ENCODE data around the gene EPB41L2. TPM values are rescaled to one million over a fixed set of nuclear protein-coding genes. Genes with fewer than 3 reads are reported as not detected.

The EPB41L2 gene
- total and polyA plus RNA-seq, 7 donors = 41.2 to 147 (median 65.7) TPM

DNA sequence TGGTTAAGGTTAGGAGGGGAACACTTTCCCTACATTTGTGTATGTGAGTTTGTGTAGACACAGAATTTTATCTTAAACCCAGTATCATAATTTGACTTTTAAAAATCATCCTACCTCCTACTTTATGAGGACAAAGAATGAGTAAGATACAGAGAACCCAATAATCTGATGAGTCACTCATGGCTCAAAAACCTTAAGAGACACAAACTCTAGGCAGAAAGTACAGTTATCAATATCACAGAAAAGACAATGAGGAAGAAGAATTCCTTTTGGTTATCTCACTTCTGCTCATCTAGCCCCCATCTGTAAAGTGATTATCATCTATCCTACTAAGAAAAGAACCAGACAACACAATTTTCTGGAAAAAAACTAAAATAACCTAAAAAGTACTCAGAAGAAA lies 87.7 kb downstream of the EPB41L2 start:
- Histone ChIP-seq H3K36me3 (no peaks in the 10 kb centered on the region), H3K4me3 (no peak overlapping the region), H3K4me1 (peaks cover 0 to 16% (median 11%) of the 10 kb centered on the region in 4 donors), H3K27ac (no peak overlapping the region), H3K27me3 (no peaks in the 10 kb centered on the region), H3K9me3 (no peaks in the 10 kb centered on the region)
- no peak for DNase-seq
- TF ChIP-seq POLR2A (IDR thresholded peaks at IDR 0.05) (no peak), EP300 (IDR thresholded peaks at IDR 0.05) (no peak), POLR2AphosphoS5 (IDR thresholded peaks at IDR 0.05) (no peak)
- TF ChIP-seq, protein P1, sequence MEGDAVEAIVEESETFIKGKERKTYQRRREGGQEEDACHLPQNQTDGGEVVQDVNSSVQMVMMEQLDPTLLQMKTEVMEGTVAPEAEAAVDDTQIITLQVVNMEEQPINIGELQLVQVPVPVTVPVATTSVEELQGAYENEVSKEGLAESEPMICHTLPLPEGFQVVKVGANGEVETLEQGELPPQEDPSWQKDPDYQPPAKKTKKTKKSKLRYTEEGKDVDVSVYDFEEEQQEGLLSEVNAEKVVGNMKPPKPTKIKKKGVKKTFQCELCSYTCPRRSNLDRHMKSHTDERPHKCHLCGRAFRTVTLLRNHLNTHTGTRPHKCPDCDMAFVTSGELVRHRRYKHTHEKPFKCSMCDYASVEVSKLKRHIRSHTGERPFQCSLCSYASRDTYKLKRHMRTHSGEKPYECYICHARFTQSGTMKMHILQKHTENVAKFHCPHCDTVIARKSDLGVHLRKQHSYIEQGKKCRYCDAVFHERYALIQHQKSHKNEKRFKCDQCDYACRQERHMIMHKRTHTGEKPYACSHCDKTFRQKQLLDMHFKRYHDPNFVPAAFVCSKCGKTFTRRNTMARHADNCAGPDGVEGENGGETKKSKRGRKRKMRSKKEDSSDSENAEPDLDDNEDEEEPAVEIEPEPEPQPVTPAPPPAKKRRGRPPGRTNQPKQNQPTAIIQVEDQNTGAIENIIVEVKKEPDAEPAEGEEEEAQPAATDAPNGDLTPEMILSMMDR (IDR thresholded peaks at IDR 0.05) = no peak
- intact Hi-C loops (cut with DNase I) = no loop called here

DNA sequence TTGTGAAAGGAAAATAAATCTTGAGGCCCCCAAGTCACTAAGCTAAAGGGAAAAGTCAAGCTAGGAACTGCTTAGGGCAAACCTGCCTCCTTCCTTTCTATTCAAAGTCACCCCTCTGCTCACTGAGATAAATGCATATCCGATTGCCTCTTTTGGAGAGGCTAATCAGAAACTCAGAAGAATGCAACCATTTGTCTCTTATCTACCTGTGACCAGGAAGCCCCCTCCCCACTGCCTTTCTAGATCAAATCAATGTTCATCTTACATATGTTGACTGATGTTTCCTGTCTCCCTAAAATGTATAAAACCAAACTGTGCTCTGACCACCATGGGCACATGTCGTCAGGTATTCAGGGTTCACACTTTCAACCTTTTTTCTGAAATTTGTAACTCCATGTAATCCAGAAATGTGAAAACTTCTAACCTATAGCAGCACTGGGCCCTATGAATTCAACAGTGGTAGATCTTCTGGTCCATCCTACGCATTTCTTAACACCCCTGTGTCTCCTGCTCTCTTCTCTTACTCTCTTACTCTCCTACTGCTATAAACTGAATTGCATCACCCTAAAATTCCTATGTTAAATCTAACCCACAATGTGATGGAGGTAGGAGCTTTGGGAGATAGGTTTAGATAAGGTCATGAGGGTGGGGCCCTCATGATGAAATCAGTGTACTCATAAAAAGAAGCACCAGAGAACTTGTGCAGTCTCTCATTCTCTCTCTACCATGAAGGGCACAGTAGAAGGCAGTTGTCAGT lies 89.3 kb downstream of the EPB41L2 start:
- no peak overlapping the region for H3K4me3 ChIP-seq

DNA sequence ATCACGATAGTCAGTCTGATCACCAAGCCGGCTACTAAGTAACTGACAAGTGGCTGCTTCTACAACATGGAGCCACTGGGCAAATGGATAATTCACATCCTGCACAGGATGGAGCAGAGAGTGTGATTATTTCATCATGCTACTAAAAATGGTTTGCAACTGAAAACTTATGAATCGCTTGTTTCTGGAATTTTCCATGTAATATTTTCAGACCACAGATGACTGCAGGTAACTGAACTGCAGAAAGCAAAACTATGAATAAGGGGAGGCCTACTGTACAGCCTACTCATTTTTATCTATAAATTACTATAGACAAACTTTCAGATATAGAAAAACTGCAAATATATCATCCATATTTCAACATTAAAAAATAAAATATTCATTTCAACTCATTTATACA lies 91.5 kb downstream of the EPB41L2 start:
- DNase-seq = no peak
- intact Hi-C loops (cut with DNase I) = no loop called here
- H3K4me1 ChIP-seq = peaks cover 0 to 27% (median 20%) of the 10 kb centered on the region in 4 donors
- H3K36me3 ChIP-seq = no peaks in the 10 kb centered on the region
- no peaks in the 10 kb centered on the region for H3K27me3 ChIP-seq
- H3K27ac ChIP-seq = no peak overlapping the region
- 92 to 94% methylated on average over 3 of the region's 3 CpGs for WGBS, 2 donors
- no peak overlapping the region for H3K4me3 ChIP-seq
- no peak for TF ChIP-seq POLR2AphosphoS5 (IDR thresholded peaks at IDR 0.05)
- TF ChIP-seq, protein P1 (IDR thresholded peaks at IDR 0.05) = no peak
- TF ChIP-seq POLR2A (IDR thresholded peaks at IDR 0.05) = no peak
- TF ChIP-seq EP300 (IDR thresholded peaks at IDR 0.05) = no peak
- H3K9me3 ChIP-seq = no peaks in the 10 kb centered on the region

More for the DNA sequence above, 89.3 kb downstream of the EPB41L2 start:
- no peak for DNase-seq
- no peak overlapping the region for H3K27ac ChIP-seq
- TF ChIP-seq POLR2A (IDR thresholded peaks at IDR 0.05) (no peak), EP300 (IDR thresholded peaks at IDR 0.05) (no peak), POLR2AphosphoS5 (IDR thresholded peaks at IDR 0.05) (no peak)
- TF ChIP-seq, protein P1 (IDR thresholded peaks at IDR 0.05) = no peak
- H3K9me3 ChIP-seq = no peaks in the 10 kb centered on the region
- no peaks in the 10 kb centered on the region for H3K36me3 ChIP-seq
- H3K27me3 ChIP-seq = no peaks in the 10 kb centered on the region
- intact Hi-C loops (cut with DNase I) = no loop called here
- 95 to 96% methylated on average over 3 of the region's 3 CpGs for WGBS, 2 donors
- peaks cover 0 to 19% (median 16%) of the 10 kb centered on the region in 4 donors for H3K4me1 ChIP-seq

DNA sequence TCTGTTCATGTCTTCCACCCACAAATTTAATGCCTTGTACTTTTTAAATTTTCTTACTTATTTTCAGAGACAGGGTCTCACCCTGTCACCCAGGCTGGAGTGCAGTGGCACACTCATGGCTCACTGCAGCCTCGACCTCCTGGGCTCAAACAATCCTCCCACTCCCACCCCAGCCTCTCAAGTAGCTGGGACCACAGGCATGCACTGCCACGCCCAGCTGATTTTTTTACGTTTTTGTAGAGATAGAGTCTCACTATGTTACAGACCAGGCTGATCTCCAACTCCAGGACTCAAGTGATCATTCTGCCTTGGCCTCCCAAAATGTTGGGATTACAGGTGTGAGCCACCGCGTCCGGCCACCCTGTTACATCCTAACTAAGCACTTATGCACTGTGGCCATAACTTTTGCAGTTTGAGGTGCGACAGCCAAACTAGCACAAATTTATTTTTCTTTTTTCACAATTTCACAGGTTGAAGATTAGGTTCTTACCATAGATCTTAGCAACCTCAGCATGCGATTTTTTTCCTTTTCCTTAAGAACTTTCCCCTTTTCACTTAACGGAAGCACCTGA lies 92.1 kb downstream of the EPB41L2 start:
- peaks cover 0 to 27% (median 20%) of the 10 kb centered on the region in 4 donors for H3K4me1 ChIP-seq
- no peak for DNase-seq
- H3K27ac ChIP-seq = no peak overlapping the region
- no peaks in the 10 kb centered on the region for H3K9me3 ChIP-seq
- TF ChIP-seq POLR2AphosphoS5 (IDR thresholded peaks at IDR 0.05) (no peak), POLR2A (IDR thresholded peaks at IDR 0.05) (no peak), EP300 (IDR thresholded peaks at IDR 0.05) (no peak)
- TF ChIP-seq, protein P1 (IDR thresholded peaks at IDR 0.05) = no peak
- intact Hi-C loops (cut with DNase I) = no loop called here
- 90 to 91% methylated on average over 9 of the region's 9 CpGs for WGBS, 2 donors
- no peak overlapping the region for H3K4me3 ChIP-seq
- no peaks in the 10 kb centered on the region for H3K36me3 ChIP-seq
- no peaks in the 10 kb centered on the region for H3K27me3 ChIP-seq
